NCI-H748 (cell line): ENCODE results near the gene LHFPL6.

Source experiments
- DNase-seq: peaks from one replicate; lab custom pipeline; 2025; ENCODE audit not compliant: unreplicated experiment; lab: John Stamatoyannopoulos, UW

LHFPL6 gene

GRCh38 chr13:39521701-39522100 lies 81.3 kb downstream of the LHFPL6 start:
- DNase-seq, result no peak

DNA sequence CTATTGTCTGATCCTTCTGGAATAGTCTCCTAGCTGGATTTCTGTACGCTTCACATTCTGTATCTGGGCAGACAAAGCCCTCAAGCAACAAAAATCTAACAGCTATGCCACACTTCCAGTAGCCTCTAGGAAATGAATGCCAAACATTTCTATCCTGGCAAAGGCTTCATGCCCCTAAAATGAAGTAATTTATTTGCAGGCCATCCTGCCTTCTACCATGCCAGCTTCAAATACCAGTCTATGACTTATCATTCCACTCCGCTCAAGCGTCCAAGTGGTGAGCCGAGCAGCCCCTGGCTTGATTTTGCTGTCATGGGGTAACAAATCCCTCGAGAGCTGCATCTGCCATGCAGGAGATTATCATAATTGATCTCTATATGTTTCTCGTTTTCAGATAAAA lies 86.9 kb downstream of the LHFPL6 start:
- DNase-seq, result no peak

GRCh38 chr13:39515224-39515714 lies 87.7 kb downstream of the LHFPL6 start:
- no peak for DNase-seq

DNA sequence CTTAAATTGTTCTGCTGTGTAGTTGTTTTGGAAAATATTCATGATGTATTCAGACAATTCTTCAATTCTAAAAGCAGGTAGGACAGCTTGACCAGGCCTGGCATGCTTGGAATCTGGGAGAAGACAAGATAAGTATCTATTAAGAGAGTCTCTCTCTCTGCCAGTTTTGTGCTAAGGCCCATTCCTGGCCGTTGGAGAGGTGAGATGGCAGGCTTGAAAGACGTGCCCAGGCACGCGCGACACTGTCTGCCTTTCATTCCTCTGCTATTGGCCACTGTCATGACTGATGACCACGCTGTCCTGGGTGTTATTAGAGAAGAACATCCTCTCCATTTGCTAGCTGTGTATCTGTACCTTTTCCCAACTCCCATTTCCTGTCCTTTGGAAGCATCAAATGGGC lies 90.3 kb downstream of the LHFPL6 start:
- peak; percentile 38 for DNase-seq

GRCh38 chr13:39510316-39510695 lies 92.7 kb downstream of the LHFPL6 start:
- peak; percentile 97 for DNase-seq

DNA sequence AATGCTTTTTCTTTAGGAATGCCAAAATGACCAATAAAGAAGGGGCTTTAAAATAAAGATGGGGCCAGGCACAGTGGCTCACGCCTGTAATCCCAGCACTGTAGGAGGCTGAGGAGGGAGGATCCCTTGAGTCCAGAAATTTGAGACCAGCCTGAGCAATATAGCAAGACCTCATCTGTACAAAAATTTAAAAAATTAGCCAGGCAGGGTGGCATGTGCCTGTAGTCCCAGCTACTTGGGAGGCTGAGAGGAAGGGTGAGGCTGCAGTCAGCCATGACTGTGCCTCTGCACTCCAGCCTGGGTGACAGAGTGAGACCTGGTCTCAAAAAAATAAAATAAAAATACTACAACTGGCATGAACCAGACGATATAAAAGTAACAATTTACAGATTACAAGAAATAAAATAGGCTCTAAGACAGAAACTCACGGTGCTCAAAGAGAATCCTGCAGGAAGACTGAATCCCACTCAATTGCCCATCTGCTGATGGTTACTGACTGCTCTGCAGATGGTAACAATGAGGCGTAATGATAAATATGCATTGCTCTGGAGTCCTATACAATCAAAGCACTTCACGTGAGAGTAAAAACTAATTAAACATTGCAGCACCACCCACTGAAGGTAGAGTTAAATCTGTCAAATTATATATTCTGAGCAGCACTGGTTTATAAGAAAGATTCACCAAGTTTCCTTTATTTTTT lies 93.2 kb downstream of the LHFPL6 start:
- DNase-seq, result no peak

GRCh38 chr13:39506559-39507390 lies 96.2 kb downstream of the LHFPL6 start:
- DNase-seq, result no peak

DNA sequence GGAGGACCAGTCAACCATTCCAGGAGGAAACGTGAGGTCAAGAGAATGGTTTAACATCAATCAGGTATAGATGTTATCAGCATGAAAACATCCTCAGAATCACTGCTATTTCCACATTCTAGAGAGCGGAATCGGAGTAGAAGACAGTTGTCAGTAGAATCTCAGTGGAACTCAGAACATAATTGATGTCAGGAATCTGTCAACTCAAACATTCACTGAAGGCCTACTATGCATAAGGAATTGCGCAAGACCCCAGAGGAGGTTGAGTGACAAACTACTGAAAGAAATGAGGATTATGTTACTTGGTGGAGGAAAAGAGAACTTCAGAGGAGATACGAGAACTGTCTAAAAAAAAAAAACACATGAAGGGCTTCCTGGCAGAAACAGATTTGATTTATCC lies 97.8 kb downstream of the LHFPL6 start:
- DNase-seq, result no peak

DNA sequence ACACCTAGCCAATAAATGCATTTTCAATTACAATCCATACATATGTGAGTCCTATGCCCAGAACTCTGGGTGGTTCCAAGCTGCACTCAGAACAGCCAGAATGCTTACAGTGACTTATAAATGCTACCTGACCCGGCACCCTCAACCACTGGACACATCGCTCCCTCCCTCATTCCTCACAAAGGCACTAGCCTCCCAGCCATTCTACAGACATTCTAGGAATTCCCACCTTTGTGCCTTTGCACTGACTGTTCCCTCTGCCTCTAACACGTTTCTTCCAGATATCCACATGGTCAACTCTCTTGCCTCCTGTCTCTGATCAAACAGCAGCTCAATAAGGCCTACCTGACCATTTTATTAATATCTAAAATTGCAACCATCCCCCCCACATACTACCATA lies 99.9 kb downstream of the LHFPL6 start:
- DNase-seq, result no peak

DNA sequence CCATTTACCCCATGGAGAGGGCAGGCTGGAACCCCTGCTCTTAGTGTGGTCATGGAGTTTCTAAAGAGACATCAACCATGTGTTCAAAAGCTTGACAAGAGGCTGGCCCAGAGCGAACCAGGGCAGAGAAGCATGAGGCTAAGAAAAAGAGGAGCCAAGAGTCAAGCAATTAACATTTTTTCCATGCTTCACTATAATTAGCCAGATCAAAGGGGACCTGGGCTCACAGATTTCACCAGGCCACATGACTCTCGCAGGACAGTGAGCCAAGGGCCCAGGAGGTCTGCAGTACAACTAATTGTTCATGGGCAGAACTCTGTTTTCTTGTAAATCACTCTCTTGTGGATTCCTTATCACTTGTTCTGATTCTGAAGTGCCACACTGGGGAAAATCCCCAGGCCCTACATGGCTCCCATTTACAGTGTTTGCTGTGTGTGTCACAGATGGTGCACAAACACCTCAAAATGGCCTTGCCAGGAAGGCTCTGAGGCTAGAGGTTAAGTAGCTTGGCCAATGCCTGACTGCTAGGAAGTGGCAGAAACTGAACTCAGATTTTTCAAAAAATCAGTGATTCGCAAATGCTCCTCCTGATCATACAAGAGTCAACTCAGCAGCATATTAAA lies 101.2 kb downstream of the LHFPL6 start:
- no peak for DNase-seq

DNA sequence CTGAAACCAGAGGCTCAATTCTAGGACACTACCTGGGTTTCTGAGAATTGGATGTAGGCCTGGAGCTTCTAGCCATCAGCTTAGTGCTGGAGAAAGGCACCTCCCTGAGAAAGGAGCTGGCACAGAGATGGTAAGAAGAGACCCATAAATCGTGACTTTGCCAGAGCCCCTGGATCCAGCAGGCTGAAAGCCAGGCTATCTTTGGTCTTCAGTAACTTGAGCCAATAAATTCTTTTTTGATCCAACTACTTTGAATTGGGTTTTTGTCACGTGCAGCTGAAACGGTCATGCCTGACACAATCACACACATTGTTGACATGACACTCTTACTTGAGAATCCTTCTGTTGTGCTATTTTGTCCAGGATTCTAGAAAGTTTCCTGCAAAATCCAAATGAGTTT lies 103.4 kb downstream of the LHFPL6 start:
- no peak for DNase-seq

GRCh38 chr13:39498471-39499114 lies 104.4 kb downstream of the LHFPL6 start:
- peak; percentile 55 for DNase-seq

GRCh38 chr13:39496506-39496905 lies 106.5 kb downstream of the LHFPL6 start:
- peak; percentile 98 for DNase-seq

GRCh38 chr13:39494633-39495032 lies 108.4 kb downstream of the LHFPL6 start:
- no peak for DNase-seq

- DNase-seq, result peak; percentile 82
Observed at GRCh38 chr13:39494006-39494405, 109.0 kb downstream of the LHFPL6 start.

DNA sequence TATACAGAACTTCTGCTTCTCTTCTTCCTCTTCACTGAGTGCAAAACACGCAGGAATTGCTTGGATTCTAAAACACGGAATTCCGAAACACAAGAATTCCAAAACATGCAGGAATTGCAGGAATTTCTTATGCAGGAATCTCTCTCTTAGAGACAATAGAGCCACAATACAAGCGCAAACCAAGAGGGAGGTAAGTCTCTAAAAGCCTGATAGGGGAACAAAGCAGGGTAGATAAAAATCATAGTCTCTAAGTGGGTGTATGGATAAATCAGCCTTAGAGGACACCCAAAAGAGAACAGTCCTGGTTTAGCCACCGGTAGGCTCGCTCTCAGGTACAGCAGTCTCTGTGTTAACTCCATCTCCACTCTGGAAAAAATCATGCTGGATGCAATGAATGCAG lies 112.9 kb downstream of the LHFPL6 start:
- DNase-seq, result no peak

GRCh38 chr13:39486758-39487157 lies 116.2 kb downstream of the LHFPL6 start:
- no peak for DNase-seq

GRCh38 chr13:39485314-39485700 lies 117.7 kb downstream of the LHFPL6 start:
- DNase-seq, result no peak

GRCh38 chr13:39484506-39485313 lies 118.3 kb downstream of the LHFPL6 start:
- DNase-seq, result no peak

- DNase-seq, result no peak
Observed at GRCh38 chr13:39483326-39483725, 119.7 kb downstream of the LHFPL6 start.

DNA sequence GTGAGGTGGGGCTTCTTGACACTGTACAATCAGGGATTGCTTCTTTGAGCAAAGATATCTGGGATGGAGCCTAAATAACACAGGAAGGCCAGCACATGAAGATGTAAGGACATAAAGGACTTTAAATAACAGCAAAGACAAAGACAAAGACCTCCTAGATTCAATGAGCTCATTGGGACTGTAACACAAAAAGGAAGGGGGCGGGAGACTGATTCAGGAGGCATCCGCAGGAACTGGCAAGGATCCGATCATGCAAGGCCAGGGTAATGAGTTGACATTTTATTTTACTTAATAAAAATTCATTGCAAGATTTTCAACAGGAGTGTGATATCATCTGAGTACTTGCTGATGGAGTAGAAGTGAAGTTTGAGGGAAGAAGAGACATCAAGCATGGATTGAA lies 121.5 kb downstream of the LHFPL6 start:
- DNase-seq, result no peak
